Kidney epithelial cell (primary cell): ENCODE measurements around the gene BDKRB2. TPM values are rescaled to one million over a fixed set of nuclear protein-coding genes. Genes with fewer than 3 reads are reported as not detected.

Experiments
- DNase-seq: peaks from one replicate; pipeline ENCODE4 v3.0.0-alpha.2; 2010; ENCODE audit warnings: low read depth
- H3K27me3 ChIP-seq: 2 replicates; pipeline ENCODE4 v1.6.0; 2011; ENCODE audit warnings: low read length; ENCODE audit not compliant: control insufficient read depth, insufficient read depth
- H3K36me3 ChIP-seq: 2 replicates; pipeline ENCODE4 v1.5.1; 2011; ENCODE audit warnings: low read length; ENCODE audit not compliant: control insufficient read depth, insufficient read depth
- H3K4me3 ChIP-seq: 2 replicates; pipeline ENCODE4 v1.5.1; 2011; ENCODE audit warnings: low read depth, mild to moderate bottlenecking, control low read depth, low read length
- CTCF ChIP-seq: IDR thresholded peaks from 2 replicates; pipeline ENCODE4 v1.5.1; 2011; ENCODE audit warnings: mild to moderate bottlenecking, moderate library complexity, low read length, control low read depth, inconsistent platforms; ENCODE audit not compliant: insufficient read depth, poor library complexity, severe bottlenecking
- total RNA-seq: library from RNA; depleted of rRNA; stranded (reverse); fragments of >200 nt; gene quantifications from 2 replicates; pipeline ENCODE4 v1.2.3, GENCODE V29; 2015

Gene BDKRB2
- total RNA-seq, 1 donor from 2014 or later, result 1.2 TPM

- DNase-seq, result no peak
- H3K4me3 ChIP-seq, result no peak overlapping the region
Measured at GRCh38 chr14:96245710-96246538, 41.3 kb downstream of the BDKRB2 start.

GRCh38 chr14:96246539-96246847, 41.9 kb downstream of the BDKRB2 start:
- no peak for TF ChIP-seq CTCF
- DNase-seq, result peak; percentile 81

More at GRCh38 chr14:96245710-96246538, 41.3 kb downstream of the BDKRB2 start:
- Histone ChIP-seq H3K27me3 (peaks cover 1% of the 10 kb centered on the region), H3K36me3 (no peaks in the 10 kb centered on the region)
- no peak for TF ChIP-seq CTCF

GRCh38 chr14:96247031-96247430, 42.4 kb downstream of the BDKRB2 start:
- Histone ChIP-seq H3K36me3 (no peaks in the 10 kb centered on the region), H3K4me3 (no peak overlapping the region), H3K27me3 (no peaks in the 10 kb centered on the region)
- no peak for DNase-seq
- no peak for TF ChIP-seq CTCF

More at GRCh38 chr14:96246539-96246847, 41.9 kb downstream of the BDKRB2 start:
- Histone ChIP-seq H3K4me3 (no peak overlapping the region), H3K27me3 (no peaks in the 10 kb centered on the region), H3K36me3 (no peaks in the 10 kb centered on the region)

GRCh38 chr14:96249029-96249428, 44.4 kb downstream of the BDKRB2 start:
- no peaks in the 10 kb centered on the region for H3K27me3 ChIP-seq
- no peak for DNase-seq
- no peaks in the 10 kb centered on the region for H3K36me3 ChIP-seq
- no peak overlapping the region for H3K4me3 ChIP-seq
- no peak for TF ChIP-seq CTCF

GRCh38 chr14:96250485-96250884, 45.8 kb downstream of the BDKRB2 start:
- no peaks in the 10 kb centered on the region for H3K36me3 ChIP-seq
- no peaks in the 10 kb centered on the region for H3K27me3 ChIP-seq
- no peak for DNase-seq
- TF ChIP-seq CTCF, result no peak
- no peak overlapping the region for H3K4me3 ChIP-seq
